Parathyroid adenoma (tissue), 2 donors: ENCODE results near the gene USH2A.

Experiments
- H2AFZ ChIP-seq: fragments of 300-600 bp; sonication (generic); one replicate; pipeline ENCODE4 v1.7.0; 2017; ENCODE audit warnings: antibody characterized with exemption, mild to moderate bottlenecking
- H3K27ac ChIP-seq: fragments of 300-600 bp; sonication (generic); one replicate; pipeline ENCODE4 v1.7.0; 2017
- H3K27me3 ChIP-seq: fragments of 300-600 bp; sonication (generic); one replicate; pipeline ENCODE4 v1.7.0; 2017; ENCODE audit warnings: low read length; ENCODE audit not compliant: control insufficient read depth, insufficient read depth
- H3K36me3 ChIP-seq: fragments of 300-600 bp; sonication (generic); one replicate; pipeline ENCODE4 v1.7.0; 2017; ENCODE audit warnings: low read length; ENCODE audit not compliant: control insufficient read depth, insufficient read depth
- H3K4me1 ChIP-seq: fragments of 300-600 bp; sonication (generic); one replicate; pipeline ENCODE4 v1.7.0; 2017; ENCODE audit warnings: control low read depth
- H3K4me2 ChIP-seq: fragments of 300-600 bp; sonication (generic); one replicate; pipeline ENCODE4 v1.7.0; 2017; ENCODE audit warnings: low read length
- H3K4me3 ChIP-seq: fragments of 300-600 bp; sonication (generic); one replicate; pipeline ENCODE4 v1.7.0; 2017; ENCODE audit warnings: low read depth, low read length
- H3K79me2 ChIP-seq: fragments of 300-600 bp; sonication (generic); one replicate; pipeline ENCODE4 v1.7.0; 2017; ENCODE audit warnings: control low read depth
- H3K9ac ChIP-seq: fragments of 300-600 bp; sonication (generic); one replicate; pipeline ENCODE4 v1.7.0; 2017; ENCODE audit warnings: mild to moderate bottlenecking
- H3K9me3 ChIP-seq: fragments of 300-600 bp; sonication (generic); one replicate; pipeline ENCODE4 v1.7.0; 2017; ENCODE audit warnings: low read length; ENCODE audit not compliant: control insufficient read depth
- TF ChIP-seq, protein P1 (sequence below): fragments of 300-600 bp; sonication (generic); IDR thresholded peaks from one replicate; pipeline ENCODE4 v1.7.0; 2017; ENCODE audit warnings: antibody characterized with exemption, mild to moderate bottlenecking
- donor health status: primary hyperparathyroidism.

The USH2A gene

GRCh38 chr1:216246577-216247203, 176.6 kb downstream of the USH2A start:
- TF ChIP-seq, protein P1, sequence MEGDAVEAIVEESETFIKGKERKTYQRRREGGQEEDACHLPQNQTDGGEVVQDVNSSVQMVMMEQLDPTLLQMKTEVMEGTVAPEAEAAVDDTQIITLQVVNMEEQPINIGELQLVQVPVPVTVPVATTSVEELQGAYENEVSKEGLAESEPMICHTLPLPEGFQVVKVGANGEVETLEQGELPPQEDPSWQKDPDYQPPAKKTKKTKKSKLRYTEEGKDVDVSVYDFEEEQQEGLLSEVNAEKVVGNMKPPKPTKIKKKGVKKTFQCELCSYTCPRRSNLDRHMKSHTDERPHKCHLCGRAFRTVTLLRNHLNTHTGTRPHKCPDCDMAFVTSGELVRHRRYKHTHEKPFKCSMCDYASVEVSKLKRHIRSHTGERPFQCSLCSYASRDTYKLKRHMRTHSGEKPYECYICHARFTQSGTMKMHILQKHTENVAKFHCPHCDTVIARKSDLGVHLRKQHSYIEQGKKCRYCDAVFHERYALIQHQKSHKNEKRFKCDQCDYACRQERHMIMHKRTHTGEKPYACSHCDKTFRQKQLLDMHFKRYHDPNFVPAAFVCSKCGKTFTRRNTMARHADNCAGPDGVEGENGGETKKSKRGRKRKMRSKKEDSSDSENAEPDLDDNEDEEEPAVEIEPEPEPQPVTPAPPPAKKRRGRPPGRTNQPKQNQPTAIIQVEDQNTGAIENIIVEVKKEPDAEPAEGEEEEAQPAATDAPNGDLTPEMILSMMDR, result no peak
- H3K4me2 ChIP-seq, result no peak overlapping the region
- H3K27me3 ChIP-seq, result no peaks in the 10 kb centered on the region
- H2AFZ ChIP-seq, result no peak overlapping the region
- no peak overlapping the region for H3K27ac ChIP-seq
- no peak overlapping the region for H3K9ac ChIP-seq
- no peaks in the 10 kb centered on the region for H3K79me2 ChIP-seq
- H3K4me1 ChIP-seq, result no peaks in the 10 kb centered on the region
- H3K4me3 ChIP-seq, result no peak overlapping the region
- H3K9me3 ChIP-seq, result no peaks in the 10 kb centered on the region
- H3K36me3 ChIP-seq, result no peaks in the 10 kb centered on the region

GRCh38 chr1:216238844-216239243, 184.4 kb downstream of the USH2A start:
- Histone ChIP-seq H2AFZ (no peak overlapping the region), H3K4me1 (no peaks in the 10 kb centered on the region), H3K27me3 (no peaks in the 10 kb centered on the region), H3K27ac (no peak overlapping the region), H3K9me3 (no peaks in the 10 kb centered on the region), H3K79me2 (no peaks in the 10 kb centered on the region), H3K9ac (no peak overlapping the region), H3K4me2 (no peak overlapping the region), H3K36me3 (no peaks in the 10 kb centered on the region), H3K4me3 (no peak overlapping the region)
- TF ChIP-seq, protein P1, result no peak

DNA sequence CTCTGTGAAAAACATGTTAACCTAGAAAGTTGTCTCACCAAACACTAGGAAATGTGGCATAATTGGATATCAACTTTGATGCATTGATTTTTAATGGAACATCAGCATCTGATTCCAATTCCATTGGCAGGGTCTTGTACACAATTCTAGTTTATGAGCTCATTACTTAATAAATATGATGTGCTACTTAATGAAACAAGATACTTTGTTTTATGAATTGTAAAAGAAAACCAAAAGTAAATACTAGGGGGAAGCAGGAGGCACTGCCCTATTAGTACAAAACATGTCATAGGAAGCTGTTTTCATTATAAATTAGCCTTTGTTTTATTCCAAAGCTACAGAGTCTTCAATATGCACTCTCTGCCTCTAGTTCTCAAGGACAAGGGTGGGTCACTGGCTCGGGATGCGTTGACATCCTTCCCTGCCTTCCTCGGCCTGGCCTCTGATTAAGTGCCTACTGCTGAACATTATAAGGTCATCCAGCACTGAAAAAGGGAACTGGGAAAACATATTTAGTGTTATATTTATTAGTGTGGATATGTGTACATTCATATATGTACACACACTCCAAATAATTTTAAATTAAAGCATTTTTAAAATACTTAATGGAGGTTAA, 185.2 kb downstream of the USH2A start:
- Histone ChIP-seq H3K9me3 (no peaks in the 10 kb centered on the region), H3K4me1 (no peaks in the 10 kb centered on the region), H3K36me3 (no peaks in the 10 kb centered on the region), H3K9ac (no peak overlapping the region), H3K4me2 (no peak overlapping the region), H3K4me3 (no peak overlapping the region), H3K27me3 (no peaks in the 10 kb centered on the region), H3K27ac (no peak overlapping the region), H2AFZ (no peak overlapping the region), H3K79me2 (no peaks in the 10 kb centered on the region)
- TF ChIP-seq, protein P1, result no peak

GRCh38 chr1:216224233-216224632, 199.0 kb downstream of the USH2A start:
- H3K27me3 ChIP-seq, result no peaks in the 10 kb centered on the region
- no peak overlapping the region for H3K4me3 ChIP-seq
- H3K4me2 ChIP-seq, result no peak overlapping the region
- H3K9me3 ChIP-seq, result no peaks in the 10 kb centered on the region
- TF ChIP-seq, protein P1, result no peak
- no peak overlapping the region for H3K27ac ChIP-seq
- no peaks in the 10 kb centered on the region for H3K4me1 ChIP-seq
- no peaks in the 10 kb centered on the region for H3K79me2 ChIP-seq
- H3K36me3 ChIP-seq, result no peaks in the 10 kb centered on the region
- H2AFZ ChIP-seq, result no peak overlapping the region
- H3K9ac ChIP-seq, result no peak overlapping the region

DNA sequence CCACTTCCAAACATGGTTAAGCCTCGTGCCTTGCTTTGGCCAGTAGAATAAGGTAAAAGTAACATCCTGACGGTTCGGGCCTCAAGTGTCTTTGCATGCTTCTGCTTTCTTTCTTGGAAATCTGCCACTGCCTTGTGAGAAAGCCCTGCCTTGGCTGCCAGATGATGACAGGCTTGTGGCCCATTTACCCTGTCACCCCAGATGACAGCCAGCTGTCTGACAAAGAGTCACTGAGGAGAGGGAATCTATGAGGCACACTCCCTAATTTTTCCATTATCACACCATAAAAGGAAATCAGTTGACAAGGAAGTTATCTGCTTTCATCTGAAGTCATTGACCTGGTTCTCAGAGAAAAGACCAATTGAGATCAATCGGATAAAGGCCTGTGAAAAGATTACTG, 199.8 kb downstream of the USH2A start:
- H3K4me1 ChIP-seq, result no peaks in the 10 kb centered on the region
- TF ChIP-seq, protein P1, result no peak
- no peak overlapping the region for H3K9ac ChIP-seq
- H3K9me3 ChIP-seq, result no peaks in the 10 kb centered on the region
- H3K79me2 ChIP-seq, result no peaks in the 10 kb centered on the region
- no peaks in the 10 kb centered on the region for H3K36me3 ChIP-seq
- H2AFZ ChIP-seq, result no peak overlapping the region
- H3K27me3 ChIP-seq, result no peaks in the 10 kb centered on the region
- H3K4me3 ChIP-seq, result no peak overlapping the region
- no peak overlapping the region for H3K4me2 ChIP-seq
- H3K27ac ChIP-seq, result no peak overlapping the region
